NCI-H526 treated with DMSO at 0.1 percent for 48 hours (cell line): ENCODE results near the gene MAGI2.
A peak's percentile ranks its signal among the peaks of the same experiment; 100 is the strongest.

ENCODE experiments used
- DNase-seq: peaks from one replicate; lab custom pipeline; 2025; lab: John Stamatoyannopoulos, UW

MAGI2 gene

GRCh38 chr7:79257959-79258358 lies 195.5 kb downstream of the MAGI2 start:
- no peak for DNase-seq

GRCh38 chr7:79245623-79246249 lies 207.7 kb downstream of the MAGI2 start:
- DNase-seq, result no peak

DNA sequence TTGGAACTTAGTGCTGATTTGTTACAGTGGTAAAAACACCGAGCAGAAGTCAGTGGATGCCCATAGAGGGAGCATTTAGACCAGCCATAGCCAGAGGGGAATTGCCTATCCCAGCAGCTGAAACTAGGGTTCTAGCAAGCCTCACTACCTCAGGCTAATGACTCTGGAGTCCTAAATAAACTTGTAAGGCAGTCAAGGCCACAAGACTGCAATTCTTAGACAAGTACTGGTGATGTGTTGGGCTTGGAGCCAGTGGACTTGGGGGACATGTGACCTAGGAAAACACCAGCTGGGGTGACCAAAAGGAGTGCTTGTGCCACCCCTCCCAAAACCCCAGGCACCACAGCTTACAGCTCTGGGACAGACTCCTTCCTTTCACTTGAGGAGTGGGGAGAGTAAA lies 209.0 kb downstream of the MAGI2 start:
- no peak for DNase-seq

DNA sequence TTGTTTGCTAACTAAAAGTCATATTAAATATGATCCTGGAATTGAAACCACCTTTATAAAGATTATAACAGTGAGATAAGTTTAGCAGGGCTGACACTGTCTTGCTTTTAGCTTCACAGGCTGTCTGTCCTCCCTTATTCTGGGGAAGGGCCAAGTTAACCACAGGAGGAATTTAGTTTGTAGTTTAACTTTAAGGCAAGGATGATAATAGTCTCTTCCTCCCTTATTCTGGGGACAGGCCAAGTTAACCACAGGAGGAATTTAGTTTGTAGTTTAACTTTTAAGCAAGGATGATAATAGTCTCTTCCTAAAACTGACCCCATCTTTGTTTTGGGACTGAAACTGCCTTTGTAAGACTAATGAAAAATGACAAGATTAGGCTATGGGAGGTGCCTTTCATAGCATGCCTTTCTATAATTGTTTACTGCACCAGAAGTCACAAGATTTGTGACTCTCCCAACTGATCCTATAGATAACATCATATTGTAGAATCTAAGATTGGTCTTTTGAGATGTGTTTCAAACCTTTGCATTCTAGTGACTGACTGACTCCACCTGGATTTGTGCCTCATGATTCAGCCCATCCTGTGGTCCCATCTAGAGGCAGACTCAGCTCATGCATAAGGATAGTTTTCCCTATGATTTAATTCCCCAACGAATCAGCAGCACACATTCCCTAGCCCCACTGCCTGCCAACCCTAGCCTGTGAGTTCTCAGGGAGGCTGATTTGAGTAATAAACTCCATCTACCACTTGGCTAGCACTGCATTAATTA lies 212.0 kb downstream of the MAGI2 start:
- DNase-seq, result no peak

DNA sequence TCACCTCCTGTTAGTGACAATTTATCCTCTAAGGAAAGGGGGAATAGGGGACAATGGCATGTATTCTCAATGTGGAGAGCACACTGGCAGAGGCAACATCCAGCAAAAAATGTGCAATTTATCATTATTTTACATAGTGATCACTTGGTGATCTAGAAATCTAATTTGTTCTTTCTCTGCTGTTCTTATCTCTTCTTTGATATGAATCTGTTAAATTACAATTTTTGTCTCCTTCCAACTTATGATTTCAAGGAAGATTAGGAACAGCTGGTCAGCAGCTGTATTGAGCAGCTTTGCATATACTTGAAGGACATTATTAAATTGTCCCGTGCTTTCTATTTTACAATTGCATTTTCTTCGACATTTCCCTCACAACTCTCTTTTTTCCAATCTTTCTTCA lies 213.1 kb downstream of the MAGI2 start:
- no peak for DNase-seq

GRCh38 chr7:79236352-79237028 lies 217.0 kb downstream of the MAGI2 start:
- no peak for DNase-seq

DNA sequence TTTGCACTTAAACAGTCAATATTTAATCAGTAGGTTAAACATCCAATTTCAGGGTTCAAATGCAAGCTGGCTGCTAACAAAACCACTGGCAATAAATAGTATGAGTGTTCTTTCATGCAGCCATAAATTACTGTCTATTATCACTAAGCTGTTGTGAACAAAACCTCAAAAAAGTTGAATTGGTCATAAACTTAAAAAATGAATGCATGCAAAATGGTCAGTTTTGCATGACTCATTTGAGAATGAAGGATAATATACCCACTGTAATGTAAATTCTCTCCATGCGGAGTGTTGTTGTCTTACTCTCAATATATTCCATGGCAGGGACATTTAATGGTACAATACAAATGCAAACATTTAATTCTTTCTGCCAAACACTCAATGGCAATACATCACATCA lies 226.4 kb downstream of the MAGI2 start:
- DNase-seq, result peak; percentile 16

DNA sequence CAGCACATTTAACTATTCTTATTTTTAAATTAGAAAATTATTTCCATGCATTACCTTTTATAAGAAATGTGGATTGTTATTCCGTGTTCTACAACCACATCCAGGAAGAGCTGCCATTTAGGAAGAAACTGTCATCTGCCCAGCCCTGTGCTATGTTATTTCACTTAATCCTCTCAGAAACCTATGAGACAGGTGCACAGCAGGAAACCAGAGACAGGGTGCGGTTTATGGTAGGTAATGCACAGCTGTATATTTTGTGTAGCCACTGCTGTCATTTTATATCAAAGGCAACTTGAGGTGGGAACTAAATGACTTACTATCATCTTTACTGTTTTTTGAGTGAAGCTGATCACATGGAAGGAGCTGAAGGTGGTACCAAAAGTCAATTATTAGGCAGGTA lies 232.3 kb downstream of the MAGI2 start:
- DNase-seq, result no peak

DNA sequence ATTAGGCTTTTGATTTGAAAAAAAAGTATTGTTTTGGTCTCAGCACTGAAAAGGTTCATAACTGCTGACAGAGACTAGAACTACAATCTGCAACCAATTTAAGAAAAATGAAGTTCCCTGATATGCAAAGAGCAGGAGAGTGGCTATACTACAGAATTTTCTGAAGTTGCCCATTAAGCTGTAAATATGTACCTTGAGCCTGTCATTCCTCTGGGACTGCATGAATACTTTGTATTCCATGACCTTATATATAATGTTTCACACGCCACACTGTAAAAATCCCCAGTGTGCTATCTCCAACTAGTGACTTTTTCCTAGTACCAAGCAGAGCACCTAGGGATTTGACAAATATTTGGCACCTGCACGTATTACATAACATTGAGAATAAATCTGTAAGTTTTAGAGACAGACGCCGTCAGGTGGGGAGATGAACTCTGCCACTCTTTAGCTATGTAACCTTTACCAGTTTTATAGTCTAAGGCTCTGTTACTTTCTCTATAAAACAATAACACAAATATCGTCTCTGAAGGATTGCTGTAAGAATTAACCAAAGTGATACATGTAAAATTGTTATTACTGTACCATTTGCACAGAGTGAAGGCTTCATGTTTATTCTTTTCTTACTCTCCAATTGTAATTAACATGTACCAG lies 235.4 kb downstream of the MAGI2 start:
- DNase-seq, result no peak

DNA sequence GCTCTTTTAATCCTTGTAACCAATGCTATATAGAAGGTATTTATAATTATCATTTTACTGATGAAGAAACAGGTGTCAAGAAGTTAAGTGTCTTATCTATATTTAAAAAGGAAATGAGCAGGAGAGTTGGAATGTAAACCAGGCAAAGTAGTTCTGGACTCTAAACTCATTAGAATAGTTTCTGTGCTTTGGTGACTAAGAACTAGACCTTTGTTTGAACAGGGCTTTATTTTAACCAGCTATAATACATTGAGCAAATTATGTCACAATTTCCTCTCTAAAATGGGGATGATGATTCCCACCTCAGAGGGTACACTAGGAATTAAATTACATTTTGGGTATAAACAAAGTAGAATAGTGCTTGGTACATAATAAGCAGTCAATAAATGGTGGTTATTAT lies 236.0 kb downstream of the MAGI2 start:
- no peak for DNase-seq

GRCh38 chr7:79216236-79216635 lies 237.2 kb downstream of the MAGI2 start:
- no peak for DNase-seq

- DNase-seq, result no peak
Measured at GRCh38 chr7:79212334-79212733, 241.1 kb downstream of the MAGI2 start.

- no peak for DNase-seq
Measured at GRCh38 chr7:79211724-79212123, 241.7 kb downstream of the MAGI2 start.

GRCh38 chr7:79199961-79200360 lies 253.5 kb downstream of the MAGI2 start:
- no peak for DNase-seq

GRCh38 chr7:79199266-79199665 lies 254.2 kb downstream of the MAGI2 start:
- no peak for DNase-seq

DNA sequence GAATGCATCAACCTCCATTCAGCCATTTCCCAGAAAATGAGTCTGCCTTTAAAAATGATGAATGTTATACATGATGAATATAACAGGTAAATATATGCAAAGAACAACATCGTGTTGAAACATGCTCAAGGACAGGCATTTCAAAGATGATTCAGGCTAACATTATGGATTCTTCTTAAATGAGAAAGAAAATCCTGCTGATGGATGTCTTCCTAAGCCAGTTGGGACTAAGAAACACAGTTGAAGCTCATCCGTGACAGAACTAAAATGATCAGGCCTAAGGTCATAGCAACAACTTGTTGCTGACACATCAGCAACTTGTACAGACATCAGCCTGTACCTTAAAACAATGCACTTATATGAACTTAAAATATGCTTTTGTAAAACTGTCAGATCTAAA lies 267.9 kb downstream of the MAGI2 start:
- no peak for DNase-seq

DNA sequence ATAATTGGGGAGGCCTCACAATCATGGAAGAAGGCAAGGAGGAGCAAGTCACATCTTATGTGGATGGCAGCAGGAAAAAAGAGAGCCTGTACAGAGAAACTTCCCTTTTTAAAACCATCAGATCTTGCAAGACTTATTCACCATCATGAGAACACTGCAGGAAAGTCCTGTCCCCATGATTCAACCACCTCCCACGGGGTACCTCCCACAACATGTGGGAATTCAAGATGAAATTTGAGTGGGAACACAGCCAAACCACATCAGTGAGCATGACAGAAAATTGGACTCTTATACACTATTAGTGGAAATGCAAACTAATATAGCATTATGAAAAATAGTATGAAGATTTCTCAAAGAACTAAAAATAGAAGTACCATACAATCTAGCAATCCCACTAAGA lies 271.2 kb downstream of the MAGI2 start:
- no peak for DNase-seq

DNA sequence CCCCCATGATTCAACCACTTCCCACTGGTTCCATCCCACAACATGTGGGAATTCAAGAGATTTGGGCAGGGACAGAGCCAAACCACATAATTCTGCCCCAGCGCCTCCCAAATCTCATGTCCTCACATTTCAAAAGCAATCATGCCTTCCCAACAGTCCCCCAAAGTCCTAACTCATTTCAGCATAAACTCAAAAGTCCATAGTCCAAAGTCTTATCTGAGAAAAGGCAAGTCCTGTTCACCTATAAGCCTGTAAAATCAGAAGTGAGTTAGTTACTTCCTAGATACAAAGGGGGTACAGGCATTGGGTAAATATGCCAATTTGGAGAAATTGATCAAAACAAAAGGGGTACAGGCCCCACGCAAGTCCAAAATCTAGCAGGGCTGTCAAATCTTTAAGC lies 272.9 kb downstream of the MAGI2 start:
- DNase-seq, result no peak

GRCh38 chr7:79176859-79177477 lies 276.5 kb downstream of the MAGI2 start:
- peak; percentile 39 for DNase-seq

- no peak for DNase-seq
Measured at GRCh38 chr7:79175374-79175773, 278.1 kb downstream of the MAGI2 start.

- DNase-seq, result no peak
Measured at GRCh38 chr7:79165225-79165624, 288.2 kb downstream of the MAGI2 start.

DNA sequence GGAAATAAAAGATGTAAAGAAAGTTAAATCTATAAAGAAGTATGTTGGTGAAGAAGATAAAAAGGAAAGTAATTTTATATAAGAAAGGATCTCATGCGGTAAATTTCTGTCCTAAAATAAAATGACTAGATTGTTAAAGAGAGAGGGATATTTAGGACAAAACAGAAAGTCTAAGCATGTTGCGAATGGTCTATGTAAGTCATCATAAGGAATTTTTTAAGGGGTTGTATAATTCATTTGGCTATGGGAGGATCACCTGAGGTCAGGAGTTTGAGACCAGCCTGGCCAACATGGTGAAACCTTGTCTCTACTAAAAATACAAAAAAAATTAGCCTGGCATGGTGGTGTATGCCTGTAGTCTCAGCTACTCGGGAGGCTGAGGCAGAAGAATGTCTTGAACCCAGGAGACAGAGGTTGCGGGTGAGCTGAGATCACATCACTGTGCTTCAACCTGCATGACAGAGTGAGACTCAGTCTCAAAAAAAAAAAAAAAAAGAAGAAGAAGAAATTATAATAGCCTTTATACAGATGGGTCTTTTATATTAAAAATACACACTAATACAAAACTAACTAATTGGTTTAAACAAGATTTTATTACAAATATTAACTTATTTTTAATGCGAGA lies 294.3 kb downstream of the MAGI2 start:
- no peak for DNase-seq
